ENCODE results near the gene GRAMD2A.

The GRAMD2A gene

GRCh38 chr15:72163719-72164118, 33.9 kb downstream of the GRAMD2A start:
- no peak for DNase-seq

- DNase-seq: no peak
Measured at GRCh38 chr15:72162569-72162968, 35.0 kb downstream of the GRAMD2A start.

GRCh38 chr15:72161361-72162132, 36.0 kb downstream of the GRAMD2A start:
- DNase-seq: no peak

- no peak for DNase-seq
Measured at GRCh38 chr15:72160696-72161245, 36.8 kb downstream of the GRAMD2A start.

GRCh38 chr15:72156928-72157327, 40.7 kb downstream of the GRAMD2A start:
- no peak for DNase-seq

GRCh38 chr15:72155635-72156616, 41.7 kb downstream of the GRAMD2A start:
- DNase-seq: peak; percentile 83

- no peak for DNase-seq
Measured at GRCh38 chr15:72155003-72155621, 42.5 kb downstream of the GRAMD2A start.

GRCh38 chr15:72154316-72154715, 43.3 kb downstream of the GRAMD2A start:
- no peak for DNase-seq

- no peak for DNase-seq
Measured at GRCh38 chr15:72153269-72154000, 44.2 kb downstream of the GRAMD2A start.

- no peak for DNase-seq
Measured at GRCh38 chr15:72147418-72147817, 50.2 kb downstream of the GRAMD2A start.

GRCh38 chr15:72146934-72147333, 50.7 kb downstream of the GRAMD2A start:
- no peak for DNase-seq

GRCh38 chr15:72146221-72146620, 51.4 kb downstream of the GRAMD2A start:
- no peak for DNase-seq

- DNase-seq: no peak
Measured at GRCh38 chr15:72141171-72142084, 56.2 kb downstream of the GRAMD2A start.

- DNase-seq: no peak
Measured at GRCh38 chr15:72140088-72140487, 57.5 kb downstream of the GRAMD2A start.

- no peak for DNase-seq
Measured at GRCh38 chr15:72139667-72140066, 57.9 kb downstream of the GRAMD2A start.

GRCh38 chr15:72136170-72137051, 61.2 kb downstream of the GRAMD2A start:
- no peak for DNase-seq

GRCh38 chr15:72135719-72136118, 61.9 kb downstream of the GRAMD2A start:
- no peak for DNase-seq

- no peak for DNase-seq
Measured at GRCh38 chr15:72133211-72133610, 64.4 kb downstream of the GRAMD2A start.

- DNase-seq: no peak
Measured at GRCh38 chr15:72131922-72132321, 65.7 kb downstream of the GRAMD2A start.

GRCh38 chr15:72130272-72130671, 67.3 kb downstream of the GRAMD2A start:
- DNase-seq: no peak
